ENCODE data around the gene G6PC2. TPM values are rescaled to one million over a fixed set of nuclear protein-coding genes. Genes with fewer than 3 reads are reported as not detected.
"Not testable (repeated sequence)": the region's sequence is repeated elsewhere in the genome, so short reads cannot be mapped to it uniquely, and the experiment has no call there.

The G6PC2 gene
- total RNA-seq, 1 donor from 2014 or later, result 1.0 TPM

DNA sequence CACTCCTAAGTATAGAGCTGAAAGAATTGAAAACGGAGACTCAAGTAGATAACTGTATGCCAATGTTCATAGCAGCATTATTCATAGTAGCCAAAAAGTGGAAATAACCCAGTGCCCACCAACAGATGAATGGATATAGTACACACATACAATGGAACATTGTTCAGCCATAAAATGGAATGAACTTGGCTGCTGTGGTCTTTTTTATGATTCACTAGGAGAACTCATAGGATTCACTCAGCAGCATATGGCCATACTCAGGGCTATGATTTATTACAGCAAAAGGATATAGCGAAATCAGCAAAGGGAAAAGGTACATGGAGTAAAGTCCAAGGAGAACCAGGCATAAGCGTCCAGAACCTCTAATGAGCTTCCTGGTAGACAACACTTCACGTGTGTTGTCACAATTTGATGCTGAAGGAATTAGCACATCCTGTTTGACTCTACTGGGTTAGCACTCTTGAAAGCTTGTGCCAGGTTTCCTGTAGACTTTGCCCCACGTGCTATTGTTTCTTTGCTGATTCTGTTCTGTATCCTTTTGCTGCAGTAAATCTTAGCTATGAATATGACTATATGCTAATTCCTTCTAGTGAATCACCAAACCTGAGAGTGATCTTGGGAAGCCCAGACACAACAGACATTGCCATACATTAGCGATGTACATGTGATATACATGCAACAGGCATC lies 26.6 kb upstream of the G6PC2 start:
- H3K4me1 ChIP-seq (ENCODE audit: control insufficient read depth in 3 of 3, insufficient read depth in 3 of 3, low read length in 3 of 3), result no peaks in the 10 kb centered on the region
- H3K27ac ChIP-seq (ENCODE audit: low read depth, low read length), result no peak overlapping the region
- no peaks in the 10 kb centered on the region for H3K9me3 ChIP-seq (ENCODE audit: control insufficient read depth in 3 of 3, low read length in 3 of 3)
- no peaks in the 10 kb centered on the region for H3K36me3 ChIP-seq (ENCODE audit: control insufficient read depth in 3 of 3, insufficient read depth in 3 of 3, low read length in 3 of 3)
- H3K27me3 ChIP-seq (ENCODE audit: control insufficient read depth in 3 of 3, insufficient read depth in 3 of 3, low read length in 3 of 3), result no peaks in the 10 kb centered on the region
- no peak overlapping the region for H3K9ac ChIP-seq (ENCODE audit: low read depth in 1 of 3, low read length in 3 of 3)
- no peak overlapping the region for H3K4me3 ChIP-seq (ENCODE audit: low read length in 3 of 3)

GRCh38 chr2:168882163-168882562 lies 18.9 kb upstream of the G6PC2 start:
- not testable (repeated sequence) for H3K9me3 ChIP-seq (ENCODE audit: control insufficient read depth in 3 of 3, low read length in 3 of 3); H3K27me3 ChIP-seq (ENCODE audit: control insufficient read depth in 3 of 3, insufficient read depth in 3 of 3, low read length in 3 of 3); H3K27ac ChIP-seq (ENCODE audit: low read depth, low read length); H3K9ac ChIP-seq (ENCODE audit: low read depth in 1 of 3, low read length in 3 of 3); H3K4me3 ChIP-seq (ENCODE audit: low read length in 3 of 3); H3K36me3 ChIP-seq (ENCODE audit: control insufficient read depth in 3 of 3, insufficient read depth in 3 of 3, low read length in 3 of 3); H3K4me1 ChIP-seq (ENCODE audit: control insufficient read depth in 3 of 3, insufficient read depth in 3 of 3, low read length in 3 of 3)

- Histone ChIP-seq H3K4me3 (ENCODE audit: low read length in 3 of 3) (no peak overlapping the region), H3K9me3 (ENCODE audit: control insufficient read depth in 3 of 3, low read length in 3 of 3) (no peaks in the 10 kb centered on the region), H3K27ac (ENCODE audit: low read depth, low read length) (no peak overlapping the region), H3K36me3 (ENCODE audit: control insufficient read depth in 3 of 3, insufficient read depth in 3 of 3, low read length in 3 of 3) (no peaks in the 10 kb centered on the region), H3K4me1 (ENCODE audit: control insufficient read depth in 3 of 3, insufficient read depth in 3 of 3, low read length in 3 of 3) (peaks cover 2 to 3% (median 3%) of the 10 kb centered on the region in 3 donors), H3K27me3 (ENCODE audit: control insufficient read depth in 3 of 3, insufficient read depth in 3 of 3, low read length in 3 of 3) (no peaks in the 10 kb centered on the region), H3K9ac (ENCODE audit: low read depth in 1 of 3, low read length in 3 of 3) (no peak overlapping the region)
Measured at GRCh38 chr2:168884975-168885374, 16.1 kb upstream of the G6PC2 start.

DNA sequence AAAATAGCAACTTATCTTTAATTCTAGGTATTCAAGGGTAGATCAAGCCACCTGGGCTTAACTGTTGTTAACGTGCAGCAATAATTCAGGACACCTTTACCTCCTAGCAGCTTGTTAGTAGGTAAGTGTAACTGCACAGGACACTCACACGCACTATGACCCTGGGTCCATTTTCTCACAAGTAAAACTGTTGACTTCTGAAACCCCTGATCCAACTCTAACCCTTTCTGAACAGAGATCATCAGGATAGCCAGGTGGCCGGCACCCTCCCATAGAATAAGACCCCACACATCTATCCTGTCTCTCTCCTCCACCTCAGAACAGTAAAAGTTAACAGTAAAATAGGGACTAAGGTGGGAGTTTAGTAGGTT lies 11.5 kb upstream of the G6PC2 start:
- Histone ChIP-seq H3K9ac (ENCODE audit: low read depth in 1 of 3, low read length in 3 of 3) (no peak overlapping the region), H3K4me3 (ENCODE audit: low read length in 3 of 3) (peak overlapping the region in 1 of 3 donors; percentile 70), H3K36me3 (ENCODE audit: control insufficient read depth in 3 of 3, insufficient read depth in 3 of 3, low read length in 3 of 3) (no peaks in the 10 kb centered on the region)

DNA sequence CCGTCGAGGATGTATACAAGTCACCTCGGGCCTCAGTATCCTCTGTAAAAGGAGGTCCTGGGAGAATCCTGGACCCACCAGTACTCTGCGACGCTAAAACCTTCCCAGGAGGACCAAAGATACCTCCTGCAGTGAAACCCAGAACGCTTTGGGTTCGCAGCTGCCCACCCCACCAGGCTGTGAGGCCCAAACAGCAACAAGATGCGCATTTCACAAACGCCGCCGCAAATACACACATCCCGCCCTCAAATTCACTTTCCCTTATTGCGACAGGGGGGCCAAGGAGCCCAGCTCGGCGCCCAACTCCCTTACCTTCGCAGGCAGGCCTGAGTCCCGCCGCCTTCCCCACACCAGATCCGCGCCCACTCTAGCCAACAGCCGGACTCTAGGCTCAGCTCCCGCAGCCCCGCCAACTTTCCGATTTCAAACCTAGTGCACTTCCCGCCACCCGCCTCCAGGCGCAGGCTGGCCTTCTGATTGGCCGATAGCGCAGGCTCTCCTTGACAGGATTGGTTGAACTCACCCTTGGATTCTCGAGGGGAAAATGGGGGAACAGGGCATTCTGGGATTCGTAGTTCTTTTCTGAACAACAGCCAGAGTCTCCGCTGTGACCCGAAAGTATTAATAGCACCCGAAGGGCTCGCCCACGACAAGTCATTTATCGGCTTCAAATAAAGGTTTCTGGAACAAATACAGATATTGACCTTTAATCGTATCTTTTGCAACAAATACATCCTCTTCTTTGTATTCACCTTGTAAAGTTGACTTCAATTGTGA lies 10.9 kb upstream of the G6PC2 start, which contains the start of gene SPC25:
Gene SPC25 (minus strand): TSS at position 425 of the 777 bp plus-strand sequence. CDS start 911 bp downstream, outside the sequence.
- Histone ChIP-seq H3K9ac (ENCODE audit: low read depth in 1 of 3, low read length in 3 of 3) (peak within 1 kb of the TSS; percentile 17 to 71 (median 70)), H3K27me3 (ENCODE audit: control insufficient read depth in 3 of 3, insufficient read depth in 3 of 3, low read length in 3 of 3) (no peaks in the 10 kb centered on the region), H3K9me3 (ENCODE audit: control insufficient read depth in 3 of 3, low read length in 3 of 3) (no peaks in the 10 kb centered on the region), H3K27ac (ENCODE audit: low read depth, low read length) (no peak within 1 kb of the TSS), H3K4me3 (ENCODE audit: low read length in 3 of 3) (peak within 1 kb of the TSS; percentile 69 to 80 (median 70)), H3K4me1 (ENCODE audit: control insufficient read depth in 3 of 3, insufficient read depth in 3 of 3, low read length in 3 of 3) (peaks cover 5% of the 10 kb centered on the region in 3 donors), H3K36me3 (ENCODE audit: control insufficient read depth in 3 of 3, insufficient read depth in 3 of 3, low read length in 3 of 3) (no peaks in the 10 kb centered on the region)

More for the DNA sequence above, 11.5 kb upstream of the G6PC2 start:
- no peaks in the 10 kb centered on the region for H3K9me3 ChIP-seq (ENCODE audit: control insufficient read depth in 3 of 3, low read length in 3 of 3)
- no peak overlapping the region for H3K27ac ChIP-seq (ENCODE audit: low read depth, low read length)
- peaks cover 5% of the 10 kb centered on the region in 3 donors for H3K4me1 ChIP-seq (ENCODE audit: control insufficient read depth in 3 of 3, insufficient read depth in 3 of 3, low read length in 3 of 3)
- H3K27me3 ChIP-seq (ENCODE audit: control insufficient read depth in 3 of 3, insufficient read depth in 3 of 3, low read length in 3 of 3), result no peaks in the 10 kb centered on the region

- Histone ChIP-seq H3K36me3 (ENCODE audit: control insufficient read depth in 3 of 3, insufficient read depth in 3 of 3, low read length in 3 of 3) (no peaks in the 10 kb centered on the region), H3K9ac (ENCODE audit: low read depth in 1 of 3, low read length in 3 of 3) (no peak overlapping the region), H3K9me3 (ENCODE audit: control insufficient read depth in 3 of 3, low read length in 3 of 3) (no peaks in the 10 kb centered on the region), H3K27me3 (ENCODE audit: control insufficient read depth in 3 of 3, insufficient read depth in 3 of 3, low read length in 3 of 3) (no peaks in the 10 kb centered on the region), H3K4me3 (ENCODE audit: low read length in 3 of 3) (no peak overlapping the region), H3K27ac (ENCODE audit: low read depth, low read length) (no peak overlapping the region), H3K4me1 (ENCODE audit: control insufficient read depth in 3 of 3, insufficient read depth in 3 of 3, low read length in 3 of 3) (peaks cover 5% of the 10 kb centered on the region in 3 donors)
Measured at GRCh38 chr2:168892327-168892726, 8.8 kb upstream of the G6PC2 start.

- H3K9me3 ChIP-seq (ENCODE audit: control insufficient read depth in 3 of 3, low read length in 3 of 3), result no peaks in the 10 kb centered on the region
- H3K4me1 ChIP-seq (ENCODE audit: control insufficient read depth in 3 of 3, insufficient read depth in 3 of 3, low read length in 3 of 3), result peaks cover 5% of the 10 kb centered on the region in 3 donors
- H3K4me3 ChIP-seq (ENCODE audit: low read length in 3 of 3), result no peak overlapping the region
- H3K27me3 ChIP-seq (ENCODE audit: control insufficient read depth in 3 of 3, insufficient read depth in 3 of 3, low read length in 3 of 3), result no peaks in the 10 kb centered on the region
- H3K36me3 ChIP-seq (ENCODE audit: control insufficient read depth in 3 of 3, insufficient read depth in 3 of 3, low read length in 3 of 3), result no peaks in the 10 kb centered on the region
- no peak overlapping the region for H3K9ac ChIP-seq (ENCODE audit: low read depth in 1 of 3, low read length in 3 of 3)
- H3K27ac ChIP-seq (ENCODE audit: low read depth, low read length), result no peak overlapping the region
Measured at GRCh38 chr2:168894101-168894500, 7.0 kb upstream of the G6PC2 start.

- no peak overlapping the region for H3K4me3 ChIP-seq (ENCODE audit: low read length in 3 of 3)
- peaks cover 5% of the 10 kb centered on the region in 3 donors for H3K4me1 ChIP-seq (ENCODE audit: control insufficient read depth in 3 of 3, insufficient read depth in 3 of 3, low read length in 3 of 3)
- no peaks in the 10 kb centered on the region for H3K36me3 ChIP-seq (ENCODE audit: control insufficient read depth in 3 of 3, insufficient read depth in 3 of 3, low read length in 3 of 3)
- no peaks in the 10 kb centered on the region for H3K9me3 ChIP-seq (ENCODE audit: control insufficient read depth in 3 of 3, low read length in 3 of 3)
- H3K9ac ChIP-seq (ENCODE audit: low read depth in 1 of 3, low read length in 3 of 3), result no peak overlapping the region
- no peak overlapping the region for H3K27ac ChIP-seq (ENCODE audit: low read depth, low read length)
- no peaks in the 10 kb centered on the region for H3K27me3 ChIP-seq (ENCODE audit: control insufficient read depth in 3 of 3, insufficient read depth in 3 of 3, low read length in 3 of 3)
Measured at GRCh38 chr2:168894720-168895119, 6.4 kb upstream of the G6PC2 start.

- Histone ChIP-seq H3K36me3 (ENCODE audit: control insufficient read depth in 3 of 3, insufficient read depth in 3 of 3, low read length in 3 of 3) (no peaks in the 10 kb centered on the region), H3K27me3 (ENCODE audit: control insufficient read depth in 3 of 3, insufficient read depth in 3 of 3, low read length in 3 of 3) (no peaks in the 10 kb centered on the region), H3K9me3 (ENCODE audit: control insufficient read depth in 3 of 3, low read length in 3 of 3) (no peaks in the 10 kb centered on the region), H3K9ac (ENCODE audit: low read depth in 1 of 3, low read length in 3 of 3) (no peak overlapping the region), H3K27ac (ENCODE audit: low read depth, low read length) (no peak overlapping the region), H3K4me3 (ENCODE audit: low read length in 3 of 3) (no peak overlapping the region), H3K4me1 (ENCODE audit: control insufficient read depth in 3 of 3, insufficient read depth in 3 of 3, low read length in 3 of 3) (no peaks in the 10 kb centered on the region)
Measured at GRCh38 chr2:168895771-168896170, 5.3 kb upstream of the G6PC2 start.

GRCh38 chr2:168896783-168897182 lies 4.3 kb upstream of the G6PC2 start:
- no peak overlapping the region for H3K4me3 ChIP-seq (ENCODE audit: low read length in 3 of 3)
- no peaks in the 10 kb centered on the region for H3K4me1 ChIP-seq (ENCODE audit: control insufficient read depth in 3 of 3, insufficient read depth in 3 of 3, low read length in 3 of 3)

More at GRCh38 chr2:168896783-168897182, 4.3 kb upstream of the G6PC2 start:
- Histone ChIP-seq H3K27me3 (ENCODE audit: control insufficient read depth in 3 of 3, insufficient read depth in 3 of 3, low read length in 3 of 3) (no peaks in the 10 kb centered on the region), H3K9me3 (ENCODE audit: control insufficient read depth in 3 of 3, low read length in 3 of 3) (no peaks in the 10 kb centered on the region), H3K27ac (ENCODE audit: low read depth, low read length) (no peak overlapping the region), H3K36me3 (ENCODE audit: control insufficient read depth in 3 of 3, insufficient read depth in 3 of 3, low read length in 3 of 3) (no peaks in the 10 kb centered on the region), H3K9ac (ENCODE audit: low read depth in 1 of 3, low read length in 3 of 3) (no peak overlapping the region)
